ENCODE results near the gene GRB14. TPM values are rescaled to one million over a fixed set of nuclear protein-coding genes. Genes with fewer than 3 reads are reported as not detected.
"Not testable (repeated sequence)": the region's sequence is repeated elsewhere in the genome, so short reads cannot be mapped to it uniquely, and the experiment has no call there.

The GRB14 gene
- total RNA-seq, 4 donors from 2014 or later = 2.1 to 14.9 (median 3.4) TPM

- H3K4me1 ChIP-seq = peaks cover 0 to 6% of the 10 kb centered on the region in 2 donors
- no peak overlapping the region for H3K4me3 ChIP-seq
- H3K9me3 ChIP-seq = no peaks in the 10 kb centered on the region
- TF ChIP-seq CTCF (IDR thresholded peaks at IDR 0.05 in 4 of 5, conservative IDR thresholded peaks at IDR 0.05 in 1 of 5) (no peak), POLR2A (IDR thresholded peaks at IDR 0.05) (no peak)
- no peak overlapping the region for H3K27ac ChIP-seq
- H3K36me3 ChIP-seq = no peaks in the 10 kb centered on the region
- in situ Hi-C loops (cut with MboI; ENCODE audit: low sequenced_read_pairs in 4 of 4) = loop anchor here in 3 of 4 donors (25.0 kb wide), 3 partner anchors 1138 to 1313 kb away; no protein-coding TSS in a partner anchor
- H3K27me3 ChIP-seq = no peaks in the 10 kb centered on the region
- DNase-seq (no peak), ATAC-seq (no peak)
- intact Hi-C loops (cut with DNase I; ENCODE audit: low total_unique reads) = loop anchor here (10.0 kb wide), 1 partner anchor 1290 kb away; no protein-coding TSS in a partner anchor
These were observed 146.4 kb downstream of the GRB14 start for GRCh38 chr2:164474873-164475272.

GRCh38 chr2:164473021-164473420 lies 148.3 kb downstream of the GRB14 start:
- H3K9me3 ChIP-seq = no peaks in the 10 kb centered on the region
- ATAC-seq (no peak), DNase-seq (no peak)
- in situ Hi-C loops (cut with MboI; ENCODE audit: low sequenced_read_pairs in 4 of 4) (no loop called here), intact Hi-C loops (cut with DNase I; ENCODE audit: low total_unique reads) (loop anchor here (10.0 kb wide), 1 partner anchor 1288 kb away; no protein-coding TSS in a partner anchor)
- TF ChIP-seq POLR2A (IDR thresholded peaks at IDR 0.05) (no peak), CTCF (IDR thresholded peaks at IDR 0.05 in 4 of 5, conservative IDR thresholded peaks at IDR 0.05 in 1 of 5) (no peak)
- H3K36me3 ChIP-seq = no peaks in the 10 kb centered on the region
- peaks cover 0 to 6% of the 10 kb centered on the region in 2 donors for H3K4me1 ChIP-seq
- H3K27ac ChIP-seq = no peak overlapping the region
- H3K27me3 ChIP-seq = no peaks in the 10 kb centered on the region
- no peak overlapping the region for H3K4me3 ChIP-seq

GRCh38 chr2:164465047-164465446 lies 156.2 kb downstream of the GRB14 start:
- H3K27ac ChIP-seq; H3K36me3 ChIP-seq; DNase-seq; ATAC-seq; in situ Hi-C loops (cut with MboI; ENCODE audit: low sequenced_read_pairs in 4 of 4); H3K27me3 ChIP-seq; intact Hi-C loops (cut with DNase I; ENCODE audit: low total_unique reads); H3K4me3 ChIP-seq; H3K4me1 ChIP-seq; H3K9me3 ChIP-seq: not testable (repeated sequence)

- ATAC-seq = no peak
- no peak overlapping the region for H3K27ac ChIP-seq
- H3K9me3 ChIP-seq = no peaks in the 10 kb centered on the region
- in situ Hi-C loops (cut with MboI; ENCODE audit: low sequenced_read_pairs in 4 of 4) (no loop called here), intact Hi-C loops (cut with DNase I; ENCODE audit: low total_unique reads) (no loop called here)
- no peaks in the 10 kb centered on the region for H3K4me1 ChIP-seq
- no peak overlapping the region for H3K4me3 ChIP-seq
- TF ChIP-seq POLR2A (IDR thresholded peaks at IDR 0.05) = no peak
- no peak for TF ChIP-seq CTCF (IDR thresholded peaks at IDR 0.05 in 4 of 5, conservative IDR thresholded peaks at IDR 0.05 in 1 of 5)
- H3K27me3 ChIP-seq = no peaks in the 10 kb centered on the region
- H3K36me3 ChIP-seq = no peaks in the 10 kb centered on the region
- no peak for DNase-seq
These were observed 156.9 kb downstream of the GRB14 start for GRCh38 chr2:164464376-164464775.

GRCh38 chr2:164458792-164459191 lies 162.5 kb downstream of the GRB14 start:
- intact Hi-C loops (cut with DNase I; ENCODE audit: low total_unique reads) = no loop called here
- Histone ChIP-seq H3K4me3 (no peak overlapping the region), H3K36me3 (no peaks in the 10 kb centered on the region), H3K27ac (no peak overlapping the region), H3K9me3 (no peaks in the 10 kb centered on the region), H3K27me3 (no peaks in the 10 kb centered on the region), H3K4me1 (no peaks in the 10 kb centered on the region)
- ATAC-seq = no peak
- no peak for DNase-seq
- TF ChIP-seq POLR2A (IDR thresholded peaks at IDR 0.05) = no peak
- TF ChIP-seq CTCF (IDR thresholded peaks at IDR 0.05 in 4 of 5, conservative IDR thresholded peaks at IDR 0.05 in 1 of 5) = no peak
- in situ Hi-C loops (cut with MboI; ENCODE audit: low sequenced_read_pairs in 4 of 4) = no loop called here
